B cell (primary cell): Measurements from ENCODE around the gene MRPL32.

Experiments used
- CTCF ChIP-seq: fragments of 200-600 bp; IDR thresholded peaks from one replicate; pipeline ENCODE4 v1.8.0; 2022; ENCODE audit warnings: antibody characterized with exemption, mild to moderate bottlenecking
- EZH2 ChIP-seq: IDR thresholded peaks from 2 replicates; pipeline ENCODE4 v1.6.1; 2012; ENCODE audit warnings: borderline replicate concordance, low read depth, mild to moderate bottlenecking, moderate library complexity, low read length; ENCODE audit not compliant: insufficient read depth, poor library complexity, severe bottlenecking

- TF ChIP-seq EZH2 (no peak), CTCF (no peak)
Measured at GRCh38 chr7:42931447-42931833, 736 bp upstream of the MRPL32 start.
